ENCODE data around the gene LRRC66. TPM values are rescaled to one million over a fixed set of nuclear protein-coding genes. Genes with fewer than 3 reads are reported as not detected.

LRRC66 gene
- total and polyA plus RNA-seq, 2 experiments from 2014 or later, result 0.24 TPM; not detected in 1

- TF ChIP-seq ETS1 (IDR thresholded peaks at IDR 0.05) (no peak), NANOG (IDR thresholded peaks at IDR 0.05; ENCODE audit: borderline replicate concordance) (no peak), CTCF (conservative IDR thresholded peaks at IDR 0.05; ENCODE audit: low read depth in 2 of 2) (no peak), STAT1 (IDR thresholded peaks at IDR 0.05; ENCODE audit: unreplicated experiment) (no peak), EZH2phosphoT487 (IDR thresholded peaks at IDR 0.05; ENCODE audit: unreplicated experiment) (no peak)
Observed at GRCh38 chr4:52010986-52011385, 9.2 kb downstream of the LRRC66 start (continued).

GRCh38 chr4:52006887-52007286 is 13.3 kb downstream of the LRRC66 start:
- ATAC-seq, result no peak
- TF ChIP-seq ZNF114 (CRISPR knock-in tag; IDR thresholded peaks at IDR 0.05) (no peak), EZH2phosphoT487 (IDR thresholded peaks at IDR 0.05; ENCODE audit: unreplicated experiment) (no peak), EZH2 (IDR thresholded peaks at IDR 0.05; ENCODE audit: low read depth, unreplicated experiment) (no peak), STAT1 (IDR thresholded peaks at IDR 0.05; ENCODE audit: unreplicated experiment) (no peak), JUNB (IDR thresholded peaks at IDR 0.05; ENCODE audit: unreplicated experiment) (no peak), NANOG (IDR thresholded peaks at IDR 0.05; ENCODE audit: borderline replicate concordance) (no peak), CREB1 (CRISPR knock-in tag; IDR thresholded peaks at IDR 0.05; ENCODE audit: low read depth) (no peak), CTCF (conservative IDR thresholded peaks at IDR 0.05; ENCODE audit: low read depth in 2 of 2) (no peak), REST (IDR thresholded peaks at IDR 0.05; ENCODE audit: unreplicated experiment) (no peak), ETS1 (IDR thresholded peaks at IDR 0.05) (no peak), POLR2AphosphoS5 (IDR thresholded peaks at IDR 0.05; ENCODE audit: low read depth) (no peak), ZNF331 (CRISPR knock-in tag; IDR thresholded peaks at IDR 0.05; ENCODE audit: low read depth) (no peak)

More at GRCh38 chr4:52006887-52007286, 13.3 kb downstream of the LRRC66 start:
- no peaks in the 10 kb centered on the region for H3K36me3 Mint-ChIP-seq (ENCODE audit: low read depth)
- Histone ChIP-seq H3K4me2 (no peak overlapping the region), H3K27me3 (ENCODE audit: insufficient read depth) (no peaks in the 10 kb centered on the region), H3K79me2 (replicated peaks; ENCODE audit: insufficient read depth) (no peaks in the 10 kb centered on the region), H4K20me1 (replicated peaks; ENCODE audit: insufficient read depth) (no peaks in the 10 kb centered on the region), H3K9me2 (ENCODE audit: insufficient read depth) (no peaks in the 10 kb centered on the region), H3K36me3 (ENCODE audit: insufficient read depth) (no peaks in the 10 kb centered on the region), H3K4me1 (ENCODE audit: insufficient read depth) (peaks cover 6% of the 10 kb centered on the region; the same call in 1 of the 2 replicates), H2AFZ (no peak overlapping the region), H3K27ac (ENCODE audit: low read depth) (no peak overlapping the region), H3F3A (replicated peaks; ENCODE audit: low read depth) (no peaks in the 10 kb centered on the region), H3K4me3 (no peak overlapping the region)
- no peak overlapping the region for H3K27ac Mint-ChIP-seq
- no peak overlapping the region for H3K4me3 Mint-ChIP-seq
- H3K9me3 Mint-ChIP-seq, result no peaks in the 10 kb centered on the region
- no peaks in the 10 kb centered on the region for H3K27me3 Mint-ChIP-seq (ENCODE audit: insufficient read depth, low read depth, poor library complexity)
- DNase-seq (ENCODE audit: low spot score), result no peak
- peaks cover 8% of the 10 kb centered on the region for H3K4me1 Mint-ChIP-seq

Measured in GM23338 (cell line).